ENCODE data around the gene CELSR2.

DNA sequence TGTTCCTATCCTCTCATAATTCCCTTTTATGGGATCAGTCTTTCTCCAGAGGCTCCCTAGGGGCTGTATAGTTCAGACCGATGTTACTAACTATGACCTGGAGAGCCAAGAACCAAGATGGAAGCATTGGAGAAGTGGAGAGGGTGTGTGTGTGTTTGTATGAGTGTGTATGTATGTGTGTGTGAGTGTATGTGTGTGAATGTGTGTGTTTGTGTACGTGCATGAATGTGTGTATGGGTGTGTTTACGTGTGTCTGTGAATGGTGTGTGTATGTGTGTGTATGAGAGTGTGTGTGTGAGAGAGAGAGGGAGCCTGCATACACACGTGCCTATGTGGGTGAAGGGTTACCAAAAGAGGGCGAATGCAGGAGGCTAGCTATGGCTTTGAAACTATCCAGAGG is 52.5 kb downstream of the CELSR2 start:
- TF ChIP-seq, protein P1, sequence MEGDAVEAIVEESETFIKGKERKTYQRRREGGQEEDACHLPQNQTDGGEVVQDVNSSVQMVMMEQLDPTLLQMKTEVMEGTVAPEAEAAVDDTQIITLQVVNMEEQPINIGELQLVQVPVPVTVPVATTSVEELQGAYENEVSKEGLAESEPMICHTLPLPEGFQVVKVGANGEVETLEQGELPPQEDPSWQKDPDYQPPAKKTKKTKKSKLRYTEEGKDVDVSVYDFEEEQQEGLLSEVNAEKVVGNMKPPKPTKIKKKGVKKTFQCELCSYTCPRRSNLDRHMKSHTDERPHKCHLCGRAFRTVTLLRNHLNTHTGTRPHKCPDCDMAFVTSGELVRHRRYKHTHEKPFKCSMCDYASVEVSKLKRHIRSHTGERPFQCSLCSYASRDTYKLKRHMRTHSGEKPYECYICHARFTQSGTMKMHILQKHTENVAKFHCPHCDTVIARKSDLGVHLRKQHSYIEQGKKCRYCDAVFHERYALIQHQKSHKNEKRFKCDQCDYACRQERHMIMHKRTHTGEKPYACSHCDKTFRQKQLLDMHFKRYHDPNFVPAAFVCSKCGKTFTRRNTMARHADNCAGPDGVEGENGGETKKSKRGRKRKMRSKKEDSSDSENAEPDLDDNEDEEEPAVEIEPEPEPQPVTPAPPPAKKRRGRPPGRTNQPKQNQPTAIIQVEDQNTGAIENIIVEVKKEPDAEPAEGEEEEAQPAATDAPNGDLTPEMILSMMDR (IDR thresholded peaks at IDR 0.05), result no peak
- no peak for TF ChIP-seq POLR2A (IDR thresholded peaks at IDR 0.05)

All from esophagus squamous epithelium (tissue), 4 donors.